AG10803 (cell line): Measurements from ENCODE around the gene DNAJB6.

Source experiments
- DNase-seq: peaks from one replicate; pipeline ENCODE4 v3.0.0; 2010; ENCODE audit warnings: low read depth
- H3K4me3 ChIP-seq: 2 replicates; pipeline ENCODE4 v1.5.1; 2011; ENCODE audit warnings: mild to moderate bottlenecking, low read length, control low read depth
- TF ChIP-seq, protein P1 (sequence below): conservative IDR thresholded peaks from 2 replicates; pipeline ENCODE4 v1.5.1; 2011; ENCODE audit warnings: mild to moderate bottlenecking, low read length, control low read depth, inconsistent platforms

Gene DNAJB6

GRCh38 chr7:157434701-157435100, 97.9 kb downstream of the DNAJB6 start:
- TF ChIP-seq, protein P1, sequence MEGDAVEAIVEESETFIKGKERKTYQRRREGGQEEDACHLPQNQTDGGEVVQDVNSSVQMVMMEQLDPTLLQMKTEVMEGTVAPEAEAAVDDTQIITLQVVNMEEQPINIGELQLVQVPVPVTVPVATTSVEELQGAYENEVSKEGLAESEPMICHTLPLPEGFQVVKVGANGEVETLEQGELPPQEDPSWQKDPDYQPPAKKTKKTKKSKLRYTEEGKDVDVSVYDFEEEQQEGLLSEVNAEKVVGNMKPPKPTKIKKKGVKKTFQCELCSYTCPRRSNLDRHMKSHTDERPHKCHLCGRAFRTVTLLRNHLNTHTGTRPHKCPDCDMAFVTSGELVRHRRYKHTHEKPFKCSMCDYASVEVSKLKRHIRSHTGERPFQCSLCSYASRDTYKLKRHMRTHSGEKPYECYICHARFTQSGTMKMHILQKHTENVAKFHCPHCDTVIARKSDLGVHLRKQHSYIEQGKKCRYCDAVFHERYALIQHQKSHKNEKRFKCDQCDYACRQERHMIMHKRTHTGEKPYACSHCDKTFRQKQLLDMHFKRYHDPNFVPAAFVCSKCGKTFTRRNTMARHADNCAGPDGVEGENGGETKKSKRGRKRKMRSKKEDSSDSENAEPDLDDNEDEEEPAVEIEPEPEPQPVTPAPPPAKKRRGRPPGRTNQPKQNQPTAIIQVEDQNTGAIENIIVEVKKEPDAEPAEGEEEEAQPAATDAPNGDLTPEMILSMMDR: no peak
- no peak overlapping the region for H3K4me3 ChIP-seq
- no peak for DNase-seq

DNA sequence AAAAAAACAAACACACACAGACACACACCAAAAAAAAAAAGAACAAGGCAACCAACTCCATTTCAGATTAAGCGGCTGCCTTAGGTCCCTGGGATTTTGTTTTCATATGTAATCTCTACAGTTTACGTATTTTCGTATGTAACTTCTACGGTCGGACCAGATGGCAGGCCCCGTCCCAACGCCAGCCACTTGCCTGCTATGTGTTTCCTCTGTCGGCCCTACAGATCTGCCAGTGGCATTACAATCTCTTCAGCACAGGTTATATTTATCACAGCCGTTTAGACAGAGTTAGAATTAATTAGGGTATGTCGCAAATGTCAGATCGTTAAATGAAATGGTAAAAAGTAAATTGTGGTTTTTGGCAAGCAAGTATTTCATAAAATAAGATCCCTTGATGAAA, 99.3 kb downstream of the DNAJB6 start:
- TF ChIP-seq, protein P1: no peak
- no peak overlapping the region for H3K4me3 ChIP-seq
- no peak for DNase-seq

GRCh38 chr7:157436763-157437480, 100.1 kb downstream of the DNAJB6 start:
- TF ChIP-seq, protein P1: no peak
- DNase-seq: peak; percentile 31
- H3K4me3 ChIP-seq: no peak overlapping the region

GRCh38 chr7:157437519-157438061, 100.8 kb downstream of the DNAJB6 start:
- DNase-seq: no peak
- TF ChIP-seq, protein P1: no peak
- H3K4me3 ChIP-seq: no peak overlapping the region

DNA sequence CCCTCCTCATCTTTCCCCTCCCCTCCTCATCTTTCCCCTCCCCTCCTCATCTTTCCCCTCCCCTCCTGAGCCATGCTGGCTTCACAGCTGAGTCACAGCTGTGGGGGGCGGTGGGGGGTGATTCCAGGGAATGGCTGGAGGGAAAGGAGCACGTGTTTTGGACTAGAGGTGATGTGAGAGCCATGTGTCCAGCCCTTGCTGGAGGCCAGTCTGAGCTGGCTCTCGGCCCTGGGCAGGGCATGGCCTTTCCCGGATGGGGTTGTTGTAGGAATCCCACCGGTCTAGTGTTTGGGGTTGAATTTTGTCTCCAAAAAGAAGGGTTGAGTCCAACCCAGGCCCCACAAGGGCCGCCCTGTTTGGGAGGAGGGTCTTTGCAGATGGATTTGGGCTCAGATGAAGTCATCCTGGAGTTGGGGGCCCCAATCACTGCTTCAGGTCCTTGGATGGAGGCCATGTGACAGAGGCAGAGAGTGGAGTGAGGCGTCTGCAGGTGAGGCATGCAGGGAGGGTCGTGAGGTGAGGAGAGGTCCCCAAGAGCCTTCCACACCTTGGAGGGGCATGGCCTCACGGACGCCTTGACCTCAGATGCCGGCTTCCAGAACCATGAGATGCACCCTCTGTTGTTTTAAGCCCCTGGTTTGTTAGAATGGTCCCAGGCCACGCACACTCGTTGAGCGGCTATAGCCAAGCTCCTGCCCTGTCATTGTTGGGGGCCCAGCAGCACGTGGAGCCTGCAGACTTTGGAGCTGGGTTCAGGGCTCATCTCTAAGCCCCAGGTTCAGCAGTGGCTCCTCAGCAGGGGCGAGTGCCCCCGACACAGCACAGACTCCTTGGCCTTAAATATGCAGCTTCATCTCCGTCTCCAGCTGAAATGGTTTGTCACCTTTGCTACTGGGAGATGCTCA, 101.6 kb downstream of the DNAJB6 start:
- no peak for DNase-seq
- TF ChIP-seq, protein P1: no peak
- H3K4me3 ChIP-seq: no peak overlapping the region

- no peak overlapping the region for H3K4me3 ChIP-seq
- TF ChIP-seq, protein P1: no peak
- no peak for DNase-seq
These were observed 102.3 kb downstream of the DNAJB6 start for GRCh38 chr7:157439149-157439548.

GRCh38 chr7:157439761-157440160, 103.0 kb downstream of the DNAJB6 start:
- no peak overlapping the region for H3K4me3 ChIP-seq
- TF ChIP-seq, protein P1: no peak
- no peak for DNase-seq
